ENCODE results near the gene FTCD. TPM values are rescaled to one million over a fixed set of nuclear protein-coding genes. Genes with fewer than 3 reads are reported as not detected.

The FTCD gene
- total RNA-seq, 2 experiments from 2014 or later = 0.06 to 1.1 TPM

DNA sequence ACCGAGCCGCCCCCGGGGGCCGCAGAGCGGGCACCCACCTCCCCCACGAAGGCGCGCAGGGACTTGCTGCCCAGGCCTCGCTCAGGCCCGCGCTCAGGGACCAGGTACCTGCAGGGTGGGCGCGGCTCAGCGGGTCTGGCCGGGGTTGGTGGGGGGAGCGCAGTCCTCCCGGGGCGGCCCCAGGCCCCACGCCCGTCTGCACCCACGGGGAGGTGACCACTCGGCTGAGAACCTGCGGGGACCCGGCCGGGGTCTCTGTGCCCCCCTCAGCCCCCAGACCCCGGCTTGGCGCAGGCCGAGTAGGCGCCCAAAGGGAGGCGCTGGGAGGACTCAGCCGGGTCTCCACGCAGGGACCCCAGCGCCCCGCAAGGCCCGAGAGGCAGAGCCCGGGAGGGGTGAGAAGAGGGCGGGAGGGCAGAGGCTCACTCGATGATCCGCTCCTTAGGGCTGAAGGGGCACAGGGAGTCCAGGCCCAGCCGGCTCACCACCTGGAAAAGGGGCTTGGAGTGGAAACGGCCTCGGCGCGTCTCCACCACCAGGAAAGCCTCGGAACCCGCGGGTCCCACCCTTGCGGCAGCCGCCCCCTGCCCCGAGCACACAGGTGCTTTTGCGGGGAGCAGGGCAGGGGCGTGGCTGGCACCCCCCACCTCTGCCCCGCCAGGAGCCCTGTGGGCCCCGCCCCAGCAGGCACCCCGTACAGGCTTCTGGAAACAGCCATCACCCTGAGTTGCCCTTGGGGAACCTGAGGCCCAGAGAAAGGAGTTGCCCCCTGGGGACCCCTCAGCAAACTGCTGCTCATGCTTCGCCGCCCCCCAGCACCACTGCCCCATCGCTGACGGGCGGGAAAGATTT lies 9.3 kb downstream of the FTCD start:
- ChIA-PET POLR2A (no interaction called here), CTCF (ENCODE audit: unreplicated experiment) (no interaction called here)
- Histone ChIP-seq H2AFZ (ENCODE audit: low read length) (no peak overlapping the region), H3K79me2 (ENCODE audit: insufficient read depth, low read depth, low read length) (no peaks in the 10 kb centered on the region), H3K4me3 (ENCODE audit: low read depth, low read length, poor library complexity, severe bottlenecking) (no peak overlapping the region), H3K9me2 (ENCODE audit: insufficient read depth, low read length) (no peaks in the 10 kb centered on the region), H4K20me1 (ENCODE audit: insufficient read depth, low read length) (no peaks in the 10 kb centered on the region), H3K36me3 (ENCODE audit: insufficient read depth, low read length) (no peaks in the 10 kb centered on the region), H3K9me3 (ENCODE audit: low read length) (no peaks in the 10 kb centered on the region), H3K4me2 (ENCODE audit: low read length) (no peak overlapping the region), H3K4me1 (ENCODE audit: insufficient read depth, low read length, poor library complexity, severe bottlenecking) (no peaks in the 10 kb centered on the region), H3K27ac (ENCODE audit: low read depth, low read length, poor library complexity, severe bottlenecking) (no peak overlapping the region)
- intact Hi-C loops (cut with micrococcal nuclease; ENCODE audit: unreplicated experiment) = no loop called here
- TF ChIP-seq, protein P1, sequence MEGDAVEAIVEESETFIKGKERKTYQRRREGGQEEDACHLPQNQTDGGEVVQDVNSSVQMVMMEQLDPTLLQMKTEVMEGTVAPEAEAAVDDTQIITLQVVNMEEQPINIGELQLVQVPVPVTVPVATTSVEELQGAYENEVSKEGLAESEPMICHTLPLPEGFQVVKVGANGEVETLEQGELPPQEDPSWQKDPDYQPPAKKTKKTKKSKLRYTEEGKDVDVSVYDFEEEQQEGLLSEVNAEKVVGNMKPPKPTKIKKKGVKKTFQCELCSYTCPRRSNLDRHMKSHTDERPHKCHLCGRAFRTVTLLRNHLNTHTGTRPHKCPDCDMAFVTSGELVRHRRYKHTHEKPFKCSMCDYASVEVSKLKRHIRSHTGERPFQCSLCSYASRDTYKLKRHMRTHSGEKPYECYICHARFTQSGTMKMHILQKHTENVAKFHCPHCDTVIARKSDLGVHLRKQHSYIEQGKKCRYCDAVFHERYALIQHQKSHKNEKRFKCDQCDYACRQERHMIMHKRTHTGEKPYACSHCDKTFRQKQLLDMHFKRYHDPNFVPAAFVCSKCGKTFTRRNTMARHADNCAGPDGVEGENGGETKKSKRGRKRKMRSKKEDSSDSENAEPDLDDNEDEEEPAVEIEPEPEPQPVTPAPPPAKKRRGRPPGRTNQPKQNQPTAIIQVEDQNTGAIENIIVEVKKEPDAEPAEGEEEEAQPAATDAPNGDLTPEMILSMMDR (conservative IDR thresholded peaks at IDR 0.05; ENCODE audit: low read length) = no peak
- TF ChIP-seq EZH2phosphoT487 (IDR thresholded peaks at IDR 0.05; ENCODE audit: borderline replicate concordance, low read depth, low read length) = no peak
- no peak for DNase-seq (ENCODE audit: low spot score)
- no TSS peak for BruUV-seq (replicated peaks)

DNA sequence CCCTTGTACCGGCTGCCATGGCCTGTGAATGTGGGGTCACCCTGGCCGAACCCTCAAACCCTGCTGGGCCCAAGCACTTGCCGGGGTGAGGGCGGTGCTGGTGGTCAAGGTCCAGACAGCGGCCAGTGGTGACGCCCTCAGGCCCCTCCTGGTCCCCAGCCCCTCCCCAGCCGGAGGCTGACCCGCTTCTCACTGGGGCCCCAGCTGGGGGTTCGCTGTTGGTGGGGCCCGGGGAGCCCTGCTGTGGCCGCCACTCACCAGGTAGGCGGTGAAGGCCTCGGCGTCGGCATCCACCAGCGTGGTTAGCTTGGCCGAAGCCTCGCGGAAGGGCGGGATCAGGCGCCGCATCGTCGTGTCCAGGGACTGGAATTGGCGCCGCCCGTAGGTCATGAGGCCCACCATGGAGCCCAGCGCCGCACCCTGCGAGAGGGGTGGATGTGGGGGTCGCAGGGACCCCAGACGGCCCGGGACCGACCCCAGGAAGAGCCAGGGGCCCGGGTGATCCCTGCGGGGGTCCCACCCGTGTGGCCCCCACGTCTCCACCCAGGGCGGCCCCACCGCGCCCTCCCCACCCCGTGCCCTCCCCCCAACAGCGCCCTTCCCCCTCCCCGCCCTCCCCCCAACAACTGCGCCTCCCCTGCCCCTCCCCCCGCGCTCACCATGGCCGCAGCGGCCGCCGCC lies 10.1 kb downstream of the FTCD start:
- H3K36me3 ChIP-seq (ENCODE audit: insufficient read depth, low read length) = no peaks in the 10 kb centered on the region
- POLR2A ChIA-PET = no interaction called here
- BruUV-seq (replicated peaks) = no TSS peak
- no peak overlapping the region for H3K27ac ChIP-seq (ENCODE audit: low read depth, low read length, poor library complexity, severe bottlenecking)
- DNase-seq (ENCODE audit: low spot score) = no peak
- H3K4me1 ChIP-seq (ENCODE audit: insufficient read depth, low read length, poor library complexity, severe bottlenecking) = no peaks in the 10 kb centered on the region
- no peaks in the 10 kb centered on the region for H3K79me2 ChIP-seq (ENCODE audit: insufficient read depth, low read depth, low read length)
- H3K9me2 ChIP-seq (ENCODE audit: insufficient read depth, low read length) = no peaks in the 10 kb centered on the region
- H2AFZ ChIP-seq (ENCODE audit: low read length) = no peak overlapping the region
- no peak overlapping the region for H3K4me3 ChIP-seq (ENCODE audit: low read depth, low read length, poor library complexity, severe bottlenecking)
- CTCF ChIA-PET (ENCODE audit: unreplicated experiment) = no interaction called here
- no peaks in the 10 kb centered on the region for H4K20me1 ChIP-seq (ENCODE audit: insufficient read depth, low read length)
- intact Hi-C loops (cut with micrococcal nuclease; ENCODE audit: unreplicated experiment) = no loop called here
- no peak overlapping the region for H3K4me2 ChIP-seq (ENCODE audit: low read length)
- TF ChIP-seq, protein P1 (conservative IDR thresholded peaks at IDR 0.05; ENCODE audit: low read length) = no peak
- no peak for TF ChIP-seq EZH2phosphoT487 (IDR thresholded peaks at IDR 0.05; ENCODE audit: borderline replicate concordance, low read depth, low read length)
- H3K9me3 ChIP-seq (ENCODE audit: low read length) = no peaks in the 10 kb centered on the region
